PC-3 (cell line): ENCODE results near the gene UNCX. TPM values are rescaled to one million over a fixed set of nuclear protein-coding genes. Genes with fewer than 3 reads are reported as not detected.

Experiments used
- ATAC-seq: fragments of 200-7000 bp; cut with Tn5 transposase; 2 replicates; pipeline ENCODE4 v1.9.1; 2020; ENCODE audit warnings: mild to moderate bottlenecking, moderate library complexity
- BruUV-seq: library from RNA; stranded (reverse); fragments of 400-500 nt; replicated peaks from 2 replicates; lab custom pipeline; 2021; lab: Mats Ljungman, UMichigan
- CTCF ChIA-PET: fragments of 300-600 bp; sonication (Branson Sonifier 250); formaldehyde crosslinking; loops from one replicate; lab custom pipeline; 2022; ENCODE audit warnings: antibody characterized with exemption; lab: Charles Lee
- POLR2A ChIA-PET: fragments of 300-600 bp; sonication (Branson Sonifier 250); formaldehyde crosslinking; loops from one replicate; lab custom pipeline; 2022; ENCODE audit warnings: antibody characterized with exemption; ENCODE audit not compliant: unreplicated experiment; lab: Charles Lee
- DNase-seq: peaks from one replicate; pipeline ENCODE4 v3.0.0-alpha.2; 2015
- H2AFZ ChIP-seq: fragments of 300-600 bp; sonication (generic); 2 replicates; pipeline ENCODE4 v1.6.0; 2016; ENCODE audit warnings: antibody characterized with exemption, low read length
- H3F3A ChIP-seq: fragments of 300-600 bp; sonication (generic); one replicate; pipeline ENCODE4 v1.6.0; 2017; ENCODE audit warnings: antibody characterized with exemption, low read length, control low read depth, mild to moderate bottlenecking; ENCODE audit not compliant: unreplicated experiment
- H3K27ac ChIP-seq: fragments of 300-600 bp; sonication (generic); 2 replicates; pipeline ENCODE4 v1.5.1; 2016; ENCODE audit warnings: mild to moderate bottlenecking, low read length
- H3K27me3 ChIP-seq: fragments of 300-600 bp; sonication (generic); 2 replicates; pipeline ENCODE4 v1.6.1; 2016; ENCODE audit warnings: low read length, mixed read lengths
- H3K36me3 ChIP-seq: fragments of 300-600 bp; sonication (generic); 2 replicates; pipeline ENCODE4 v1.6.1; 2016; ENCODE audit warnings: low read depth, mixed run types, low read length, mixed read lengths
- H3K4me1 ChIP-seq: fragments of 300-600 bp; sonication (generic); 2 replicates; pipeline ENCODE4 v1.5.1; 2016; ENCODE audit warnings: low read length; ENCODE audit not compliant: insufficient read depth
- H3K4me2 ChIP-seq: fragments of 300-600 bp; sonication (generic); 2 replicates; pipeline ENCODE4 v1.6.0; 2016; ENCODE audit warnings: low read length
- H3K4me3 ChIP-seq: fragments of 300-600 bp; sonication (generic); 2 replicates; pipeline ENCODE4 v1.5.1; 2016; ENCODE audit warnings: mild to moderate bottlenecking, low read length, mixed read lengths
- H3K79me2 ChIP-seq: fragments of 300-600 bp; sonication (generic); 2 replicates; pipeline ENCODE4 v1.6.1; 2017; ENCODE audit warnings: low read length, mixed read lengths
- H3K9ac ChIP-seq: fragments of 300-600 bp; sonication (generic); 2 replicates; pipeline ENCODE4 v1.6.0; 2016; ENCODE audit warnings: mild to moderate bottlenecking, low read length
- H3K9me2 ChIP-seq: fragments of 300-600 bp; sonication (generic); replicated peaks from 2 replicates; pipeline ENCODE4 v1.6.1; 2016; ENCODE audit warnings: mixed run types, low read length, mixed read lengths
- H3K9me3 ChIP-seq: fragments of 300-600 bp; sonication (generic); 2 replicates; pipeline ENCODE4 v1.6.1; 2016; ENCODE audit warnings: low read length, mixed read lengths
- H4K20me1 ChIP-seq: fragments of 300-600 bp; sonication (generic); 2 replicates; pipeline ENCODE4 v1.6.1; 2016; ENCODE audit warnings: low read length, mixed read lengths
- CTCF ChIP-seq: fragments of 300-600 bp; sonication (generic); conservative IDR thresholded peaks from 2 replicates; pipeline ENCODE4 v1.5.1; 2017; ENCODE audit warnings: antibody characterized with exemption, low read depth, mild to moderate bottlenecking, low read length
- EZH2 ChIP-seq: fragments of 300-600 bp; sonication (generic); IDR thresholded peaks from one replicate; pipeline ENCODE4 v1.6.1; 2017; ENCODE audit warnings: antibody characterized with exemption, mild to moderate bottlenecking, low read length; ENCODE audit not compliant: unreplicated experiment
- EZH2phosphoT487 ChIP-seq: fragments of 300-600 bp; sonication (generic); IDR thresholded peaks from 2 replicates; pipeline ENCODE4 v1.6.1; 2018; ENCODE audit warnings: mild to moderate bottlenecking, antibody characterized with exemption, low read length, borderline replicate concordance
- intact Hi-C: fragments of 100-400 bp; cut with micrococcal nuclease; formaldehyde crosslinking; loops from 2 replicates; pipeline ENCODE4 v1.9.0; 2023
- total RNA-seq: library from RNA; depleted of rRNA; stranded (reverse); fragments of >200 nt; gene quantifications from 2 replicates; pipeline ENCODE4 v1.2.3, GENCODE V29; 2014

Gene UNCX
- total RNA-seq, 1 experiment from 2014 or later, result not detected

GRCh38 chr7:1209097-1209496, 23.6 kb upstream of the UNCX start:
- no TSS peak for BruUV-seq
- no peaks in the 10 kb centered on the region for H3K4me1 ChIP-seq
- no peak for TF ChIP-seq EZH2
- TF ChIP-seq EZH2phosphoT487, result no peak
- no peak for TF ChIP-seq CTCF
- no peaks in the 10 kb centered on the region for H3K9me2 ChIP-seq
- intact Hi-C loops, result no loop called here
- no peak overlapping the region for H3K27ac ChIP-seq
- H3K4me2 ChIP-seq, result no peak overlapping the region
- H3K36me3 ChIP-seq, result no peaks in the 10 kb centered on the region
- H4K20me1 ChIP-seq, result no peaks in the 10 kb centered on the region
- POLR2A ChIA-PET, result no interaction called here
- CTCF ChIA-PET, result no interaction called here
- DNase-seq (no peak), ATAC-seq (no peak)
- H3K9me3 ChIP-seq, result no peaks in the 10 kb centered on the region
- no peaks in the 10 kb centered on the region for H3F3A ChIP-seq
- H3K9ac ChIP-seq, result no peak overlapping the region
- no peaks in the 10 kb centered on the region for H3K79me2 ChIP-seq
- no peak overlapping the region for H3K4me3 ChIP-seq
- peaks cover 26% of the 10 kb centered on the region for H3K27me3 ChIP-seq
- H2AFZ ChIP-seq, result no peak overlapping the region

GRCh38 chr7:1210321-1210978, 22.2 kb upstream of the UNCX start:
- TF ChIP-seq EZH2 (no peak), CTCF (no peak), EZH2phosphoT487 (no peak)
- peak; percentile 17 for DNase-seq
- CTCF ChIA-PET, result no interaction called here
- H3K4me3 ChIP-seq, result no peak overlapping the region
- H2AFZ ChIP-seq, result 0 out of 2 replicates have a peak overlapping the region, but pooled peaks have one; percentile 26
- H3K4me2 ChIP-seq, result peak overlapping the region; percentile 53; the same call in 1 of the 2 replicates
- ATAC-seq, result no peak; the same call in 1 of the 2 replicates
- H3K36me3 ChIP-seq, result no peaks in the 10 kb centered on the region
- BruUV-seq, result no TSS peak
- POLR2A ChIA-PET, result no interaction called here
- peaks cover 36% of the 10 kb centered on the region for H3K27me3 ChIP-seq
- no peaks in the 10 kb centered on the region for H3K9me3 ChIP-seq
- H4K20me1 ChIP-seq, result no peaks in the 10 kb centered on the region
- H3K9ac ChIP-seq, result no peak overlapping the region
- no peaks in the 10 kb centered on the region for H3K79me2 ChIP-seq
- H3K27ac ChIP-seq, result no peak overlapping the region
- H3K4me1 ChIP-seq, result no peaks in the 10 kb centered on the region
- no peaks in the 10 kb centered on the region for H3F3A ChIP-seq
- H3K9me2 ChIP-seq, result no peaks in the 10 kb centered on the region
- intact Hi-C loops, result no loop called here

GRCh38 chr7:1210979-1211608, 21.6 kb upstream of the UNCX start:
- Histone ChIP-seq H4K20me1 (no peaks in the 10 kb centered on the region), H3K36me3 (no peaks in the 10 kb centered on the region), H3K9me3 (no peaks in the 10 kb centered on the region), H3K27ac (no peak overlapping the region), H3K9me2 (no peaks in the 10 kb centered on the region), H3K4me2 (peak overlapping the region; percentile 53), H3K4me3 (0 out of 2 replicates have a peak overlapping the region, but pooled peaks have one; percentile 11), H3K27me3 (peaks cover 36% of the 10 kb centered on the region), H3K9ac (no peak overlapping the region), H3K4me1 (no peaks in the 10 kb centered on the region), H3K79me2 (no peaks in the 10 kb centered on the region), H2AFZ (peak overlapping the region; percentile 26; the same call in 1 of the 2 replicates), H3F3A (no peaks in the 10 kb centered on the region)
- no peak for DNase-seq
- no TSS peak for BruUV-seq
- ATAC-seq, result peak; percentile 74
- CTCF ChIA-PET, result no interaction called here
- intact Hi-C loops, result no loop called here
- TF ChIP-seq CTCF, result no peak
- peak; percentile 77 for TF ChIP-seq EZH2
- TF ChIP-seq EZH2phosphoT487, result 0 out of 2 replicates have a peak, but pooled peaks have one; percentile 49
- POLR2A ChIA-PET, result no interaction called here
